GM23338 (cell line): Measurements from ENCODE around the gene RAB17. TPM values are rescaled to one million over a fixed set of nuclear protein-coding genes. Genes with fewer than 3 reads are reported as not detected.

Experiments
- ATAC-seq: fragments of 200-7000 bp; cut with Tn5 transposase; 3 replicates; pipeline ENCODE4 v1.9.1; 2020
- DNase-seq: peaks from one replicate; pipeline ENCODE4 v3.0.0-alpha.2; 2015; ENCODE audit warnings: low spot score
- H2AFZ ChIP-seq: fragments of 200-600 bp; sonication (generic); 2 replicates; pipeline ENCODE4 v1.8.0; 2016; ENCODE audit warnings: antibody characterized with exemption, mild to moderate bottlenecking, moderate library complexity
- H3F3A ChIP-seq: fragments of 200-600 bp; sonication (generic); replicated peaks from 2 replicates; pipeline ENCODE4 v1.8.0; 2017; ENCODE audit warnings: antibody characterized with exemption, mixed run types, low read depth
- H3K27ac ChIP-seq: fragments of 200-600 bp; sonication (generic); 2 replicates; pipeline ENCODE4 v1.6.1; 2016; ENCODE audit warnings: low read depth
- H3K27me3 ChIP-seq: fragments of 200-600 bp; sonication (generic); 2 replicates; pipeline ENCODE4 v1.8.0; 2016; ENCODE audit warnings: mild to moderate bottlenecking, mixed run types, moderate library complexity; ENCODE audit not compliant: insufficient read depth
- H3K36me3 ChIP-seq: fragments of 200-600 bp; sonication (generic); 2 replicates; pipeline ENCODE4 v1.8.0; 2016; ENCODE audit warnings: mild to moderate bottlenecking; ENCODE audit not compliant: insufficient read depth
- H3K4me1 ChIP-seq: fragments of 200-600 bp; sonication (generic); 2 replicates; pipeline ENCODE4 v1.8.0; 2016; ENCODE audit warnings: mild to moderate bottlenecking, moderate library complexity; ENCODE audit not compliant: insufficient read depth
- H3K4me2 ChIP-seq: fragments of 200-600 bp; sonication (generic); 2 replicates; pipeline ENCODE4 v1.7.1; 2017; ENCODE audit warnings: mixed run types
- H3K4me3 ChIP-seq: fragments of 200-600 bp; sonication (generic); 2 replicates; pipeline ENCODE4 v1.6.1; 2016; ENCODE audit warnings: mixed run types
- H3K79me2 ChIP-seq: fragments of 200-600 bp; sonication (generic); replicated peaks from 2 replicates; pipeline ENCODE4 v1.8.0; 2017; ENCODE audit warnings: mild to moderate bottlenecking; ENCODE audit not compliant: insufficient read depth
- H3K9me2 ChIP-seq: fragments of 200-600 bp; sonication (generic); 2 replicates; pipeline ENCODE4 v1.8.0; 2017; ENCODE audit not compliant: insufficient read depth
- H4K20me1 ChIP-seq: fragments of 200-600 bp; sonication (generic); replicated peaks from 2 replicates; pipeline ENCODE4 v1.8.0; 2017; ENCODE audit warnings: mild to moderate bottlenecking; ENCODE audit not compliant: insufficient read depth
- H3K27ac Mint-ChIP-seq: 2 replicates; pipeline ENCODE4 v1.8.0; 2020; ENCODE audit warnings: inconsistent platforms, mild to moderate bottlenecking, moderate library complexity, mixed read lengths
- H3K27me3 Mint-ChIP-seq: 3 replicates; pipeline ENCODE4 v1.8.0; 2022; ENCODE audit warnings: low read depth, mild to moderate bottlenecking, moderate library complexity, mixed read lengths, inconsistent platforms; ENCODE audit not compliant: insufficient read depth, poor library complexity
- H3K36me3 Mint-ChIP-seq: 3 replicates; pipeline ENCODE4 v1.8.0; 2021; ENCODE audit warnings: low read depth, mild to moderate bottlenecking, inconsistent platforms, moderate library complexity, mixed read lengths
- H3K4me1 Mint-ChIP-seq: 3 replicates; pipeline ENCODE4 v1.8.0; 2020; ENCODE audit warnings: mild to moderate bottlenecking, inconsistent platforms, mixed read lengths
- H3K4me3 Mint-ChIP-seq: 3 replicates; pipeline ENCODE4 v1.8.0; 2021; ENCODE audit warnings: moderate library complexity, mild to moderate bottlenecking, inconsistent platforms, mixed read lengths
- H3K9me3 Mint-ChIP-seq: 3 replicates; pipeline ENCODE4 v1.8.0; 2020; ENCODE audit warnings: moderate library complexity, mild to moderate bottlenecking, inconsistent platforms, mixed read lengths
- CREB1 ChIP-seq: fragments of 250-450 bp; sonication (Bioruptor Pico); IDR thresholded peaks from 2 replicates; pipeline ENCODE4 v1.5.0; 2020; ENCODE audit warnings: low read depth, mild to moderate bottlenecking, moderate library complexity
- ETS1 ChIP-seq: IDR thresholded peaks from 2 replicates; pipeline ENCODE4 v1.6.1; 2016; ENCODE audit warnings: antibody characterized with exemption
- EZH2 ChIP-seq: fragments of 200-600 bp; sonication (generic); IDR thresholded peaks from one replicate; pipeline ENCODE4 v1.8.0; 2017; ENCODE audit warnings: antibody characterized with exemption, mild to moderate bottlenecking, low read depth; ENCODE audit not compliant: unreplicated experiment
- EZH2phosphoT487 ChIP-seq: fragments of 200-600 bp; sonication (generic); IDR thresholded peaks from one replicate; pipeline ENCODE4 v1.8.1; 2018; ENCODE audit warnings: antibody characterized with exemption; ENCODE audit not compliant: unreplicated experiment
- NANOG ChIP-seq: IDR thresholded peaks from 2 replicates; pipeline ENCODE4 v1.6.1; 2016; ENCODE audit warnings: antibody characterized with exemption, borderline replicate concordance
- POLR2AphosphoS5 ChIP-seq: IDR thresholded peaks from 2 replicates; pipeline ENCODE4 v1.6.1; 2016; ENCODE audit warnings: antibody characterized with exemption, low read depth
- STAT1 ChIP-seq: IDR thresholded peaks from one replicate; pipeline ENCODE4 v1.6.1; 2016; ENCODE audit warnings: antibody characterized with exemption; ENCODE audit not compliant: unreplicated experiment
- ZNF114 ChIP-seq: fragments of 250-450 bp; sonication (Bioruptor Pico); IDR thresholded peaks from 2 replicates; pipeline ENCODE4 v1.5.0; 2020; ENCODE audit warnings: mild to moderate bottlenecking, moderate library complexity
- ZNF331 ChIP-seq: fragments of 250-450 bp; sonication (Bioruptor Pico); IDR thresholded peaks from 2 replicates; pipeline ENCODE4 v1.5.0; 2020; ENCODE audit warnings: low read depth, mild to moderate bottlenecking, moderate library complexity
- polyA plus RNA-seq: library from polyadenylated mRNA; unstranded; fragments of >200 nt; fragmentation: Nextera tagmentation; extraction: Ambion mirVana; gene quantifications from 2 replicates; pipeline ENCODE4 v1.2.1, GENCODE V29; 2016
- total RNA-seq: library from RNA; depleted of rRNA; stranded (reverse); fragments of >200 nt; shearing (Covaris generic); gene quantifications from 2 replicates; pipeline ENCODE4 v1.2.3, GENCODE V29; 2014
- TF ChIP-seq, protein P1 (sequence below), 2 experiments: fragments of 200-600 bp in 1 of 2; sonication (generic) in 1 of 2; conservative IDR thresholded peaks; 2 replicates each; pipeline versions ENCODE4 v1.5.1 to v1.6.1; 2016 to 2017; ENCODE audit warnings: antibody characterized with exemption in 2 of 2, low read depth in 2 of 2, mild to moderate bottlenecking in 2 of 2, moderate library complexity in 1 of 2
- TF ChIP-seq, protein P2 (sequence below): fragments of 250-450 bp; sonication (Bioruptor Pico); IDR thresholded peaks from 2 replicates; pipeline ENCODE4 v1.5.0; 2020; ENCODE audit warnings: mild to moderate bottlenecking, moderate library complexity

Gene RAB17
- total and polyA plus RNA-seq, 2 experiments from 2014 or later: 22.4 to 26.9 TPM

- H3K27me3 ChIP-seq: no peaks in the 10 kb centered on the region
- H3K4me2 ChIP-seq: no peak overlapping the region
- no peak overlapping the region for H3K4me3 Mint-ChIP-seq
- no peaks in the 10 kb centered on the region for H3K36me3 ChIP-seq
- ATAC-seq (no peak), DNase-seq (no peak)
- H3K36me3 Mint-ChIP-seq: no peaks in the 10 kb centered on the region
- H3K9me3 Mint-ChIP-seq: no peaks in the 10 kb centered on the region
- no peak for TF ChIP-seq ZNF114 (CRISPR knock-in tag)
- no peak for TF ChIP-seq ZNF331 (CRISPR knock-in tag)
- TF ChIP-seq ETS1: no peak
- no peak for TF ChIP-seq STAT1
- H3K27ac Mint-ChIP-seq: no peak overlapping the region
- no peaks in the 10 kb centered on the region for H4K20me1 ChIP-seq
- no peaks in the 10 kb centered on the region for H3K9me2 ChIP-seq
- no peaks in the 10 kb centered on the region for H3K79me2 ChIP-seq
- H3K4me1 ChIP-seq: no peaks in the 10 kb centered on the region
- H3K27ac ChIP-seq: no peak overlapping the region
- H2AFZ ChIP-seq: no peak overlapping the region
- peaks cover 17% of the 10 kb centered on the region for H3K4me1 Mint-ChIP-seq
- peaks cover 5% of the 10 kb centered on the region for H3K27me3 Mint-ChIP-seq
- no peak overlapping the region for H3K4me3 ChIP-seq
- H3F3A ChIP-seq: no peaks in the 10 kb centered on the region
Observed at GRCh38 chr2:237536083-237536415, 54.5 kb downstream of the RAB17 start.

- TF ChIP-seq EZH2phosphoT487 (no peak), STAT1 (no peak), CREB1 (CRISPR knock-in tag) (no peak), NANOG (no peak), POLR2AphosphoS5 (no peak), ZNF331 (CRISPR knock-in tag) (no peak), EZH2 (no peak), ETS1 (no peak)
- TF ChIP-seq, protein P1, sequence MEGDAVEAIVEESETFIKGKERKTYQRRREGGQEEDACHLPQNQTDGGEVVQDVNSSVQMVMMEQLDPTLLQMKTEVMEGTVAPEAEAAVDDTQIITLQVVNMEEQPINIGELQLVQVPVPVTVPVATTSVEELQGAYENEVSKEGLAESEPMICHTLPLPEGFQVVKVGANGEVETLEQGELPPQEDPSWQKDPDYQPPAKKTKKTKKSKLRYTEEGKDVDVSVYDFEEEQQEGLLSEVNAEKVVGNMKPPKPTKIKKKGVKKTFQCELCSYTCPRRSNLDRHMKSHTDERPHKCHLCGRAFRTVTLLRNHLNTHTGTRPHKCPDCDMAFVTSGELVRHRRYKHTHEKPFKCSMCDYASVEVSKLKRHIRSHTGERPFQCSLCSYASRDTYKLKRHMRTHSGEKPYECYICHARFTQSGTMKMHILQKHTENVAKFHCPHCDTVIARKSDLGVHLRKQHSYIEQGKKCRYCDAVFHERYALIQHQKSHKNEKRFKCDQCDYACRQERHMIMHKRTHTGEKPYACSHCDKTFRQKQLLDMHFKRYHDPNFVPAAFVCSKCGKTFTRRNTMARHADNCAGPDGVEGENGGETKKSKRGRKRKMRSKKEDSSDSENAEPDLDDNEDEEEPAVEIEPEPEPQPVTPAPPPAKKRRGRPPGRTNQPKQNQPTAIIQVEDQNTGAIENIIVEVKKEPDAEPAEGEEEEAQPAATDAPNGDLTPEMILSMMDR (conservative IDR thresholded peaks at IDR 0.05; ENCODE audit: low read depth in 2 of 2): no peak
- TF ChIP-seq, protein P2, sequence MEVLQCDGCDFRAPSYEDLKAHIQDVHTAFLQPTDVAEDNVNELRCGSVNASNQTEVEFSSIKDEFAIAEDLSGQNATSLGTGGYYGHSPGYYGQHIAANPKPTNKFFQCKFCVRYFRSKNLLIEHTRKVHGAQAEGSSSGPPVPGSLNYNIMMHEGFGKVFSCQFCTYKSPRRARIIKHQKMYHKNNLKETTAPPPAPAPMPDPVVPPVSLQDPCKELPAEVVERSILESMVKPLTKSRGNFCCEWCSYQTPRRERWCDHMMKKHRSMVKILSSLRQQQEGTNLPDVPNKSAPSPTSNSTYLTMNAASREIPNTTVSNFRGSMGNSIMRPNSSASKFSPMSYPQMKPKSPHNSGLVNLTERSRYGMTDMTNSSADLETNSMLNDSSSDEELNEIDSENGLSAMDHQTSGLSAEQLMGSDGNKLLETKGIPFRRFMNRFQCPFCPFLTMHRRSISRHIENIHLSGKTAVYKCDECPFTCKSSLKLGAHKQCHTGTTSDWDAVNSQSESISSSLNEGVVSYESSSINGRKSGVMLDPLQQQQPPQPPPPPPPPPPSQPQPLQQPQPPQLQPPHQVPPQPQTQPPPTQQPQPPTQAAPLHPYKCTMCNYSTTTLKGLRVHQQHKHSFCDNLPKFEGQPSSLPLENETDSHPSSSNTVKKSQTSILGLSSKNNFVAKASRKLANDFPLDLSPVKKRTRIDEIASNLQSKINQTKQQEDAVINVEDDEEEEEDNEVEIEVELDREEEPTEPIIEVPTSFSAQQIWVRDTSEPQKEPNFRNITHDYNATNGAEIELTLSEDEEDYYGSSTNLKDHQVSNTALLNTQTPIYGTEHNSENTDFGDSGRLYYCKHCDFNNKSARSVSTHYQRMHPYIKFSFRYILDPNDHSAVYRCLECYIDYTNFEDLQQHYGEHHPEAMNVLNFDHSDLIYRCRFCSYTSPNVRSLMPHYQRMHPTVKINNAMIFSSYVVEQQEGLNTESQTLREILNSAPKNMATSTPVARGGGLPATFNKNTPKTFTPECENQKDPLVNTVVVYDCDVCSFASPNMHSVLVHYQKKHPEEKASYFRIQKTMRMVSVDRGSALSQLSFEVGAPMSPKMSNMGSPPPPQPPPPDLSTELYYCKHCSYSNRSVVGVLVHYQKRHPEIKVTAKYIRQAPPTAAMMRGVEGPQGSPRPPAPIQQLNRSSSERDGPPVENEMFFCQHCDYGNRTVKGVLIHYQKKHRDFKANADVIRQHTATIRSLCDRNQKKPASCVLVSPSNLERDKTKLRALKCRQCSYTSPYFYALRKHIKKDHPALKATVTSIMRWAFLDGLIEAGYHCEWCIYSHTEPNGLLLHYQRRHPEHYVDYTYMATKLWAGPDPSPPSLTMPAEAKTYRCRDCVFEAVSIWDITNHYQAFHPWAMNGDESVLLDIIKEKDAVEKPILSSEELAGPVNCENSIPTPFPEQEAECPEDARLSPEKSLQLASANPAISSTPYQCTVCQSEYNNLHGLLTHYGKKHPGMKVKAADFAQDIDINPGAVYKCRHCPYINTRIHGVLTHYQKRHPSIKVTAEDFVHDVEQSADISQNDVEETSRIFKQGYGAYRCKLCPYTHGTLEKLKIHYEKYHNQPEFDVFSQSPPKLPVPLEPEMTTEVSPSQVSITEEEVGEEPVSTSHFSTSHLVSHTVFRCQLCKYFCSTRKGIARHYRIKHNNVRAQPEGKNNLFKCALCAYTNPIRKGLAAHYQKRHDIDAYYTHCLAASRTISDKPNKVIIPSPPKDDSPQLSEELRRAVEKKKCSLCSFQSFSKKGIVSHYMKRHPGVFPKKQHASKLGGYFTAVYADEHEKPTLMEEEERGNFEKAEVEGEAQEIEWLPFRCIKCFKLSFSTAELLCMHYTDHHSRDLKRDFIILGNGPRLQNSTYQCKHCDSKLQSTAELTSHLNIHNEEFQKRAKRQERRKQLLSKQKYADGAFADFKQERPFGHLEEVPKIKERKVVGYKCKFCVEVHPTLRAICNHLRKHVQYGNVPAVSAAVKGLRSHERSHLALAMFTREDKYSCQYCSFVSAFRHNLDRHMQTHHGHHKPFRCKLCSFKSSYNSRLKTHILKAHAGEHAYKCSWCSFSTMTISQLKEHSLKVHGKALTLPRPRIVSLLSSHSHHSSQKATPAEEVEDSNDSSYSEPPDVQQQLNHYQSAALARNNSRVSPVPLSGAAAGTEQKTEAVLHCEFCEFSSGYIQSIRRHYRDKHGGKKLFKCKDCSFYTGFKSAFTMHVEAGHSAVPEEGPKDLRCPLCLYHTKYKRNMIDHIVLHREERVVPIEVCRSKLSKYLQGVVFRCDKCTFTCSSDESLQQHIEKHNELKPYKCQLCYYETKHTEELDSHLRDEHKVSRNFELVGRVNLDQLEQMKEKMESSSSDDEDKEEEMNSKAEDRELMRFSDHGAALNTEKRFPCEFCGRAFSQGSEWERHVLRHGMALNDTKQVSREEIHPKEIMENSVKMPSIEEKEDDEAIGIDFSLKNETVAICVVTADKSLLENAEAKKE: no peak
- H3F3A ChIP-seq: no peaks in the 10 kb centered on the region
- H3K4me1 Mint-ChIP-seq: peaks cover 17% of the 10 kb centered on the region
- H3K27ac Mint-ChIP-seq: no peak overlapping the region
- H3K27me3 Mint-ChIP-seq: peaks cover 5% of the 10 kb centered on the region
- no peaks in the 10 kb centered on the region for H4K20me1 ChIP-seq
- no peak overlapping the region for H2AFZ ChIP-seq
- no peaks in the 10 kb centered on the region for H3K27me3 ChIP-seq
- no peak overlapping the region for H3K4me3 Mint-ChIP-seq
- H3K9me3 Mint-ChIP-seq: no peaks in the 10 kb centered on the region
- no peaks in the 10 kb centered on the region for H3K36me3 Mint-ChIP-seq
- no peak overlapping the region for H3K27ac ChIP-seq
- no peaks in the 10 kb centered on the region for H3K79me2 ChIP-seq
- H3K4me3 ChIP-seq: no peak overlapping the region
- no peak overlapping the region for H3K4me2 ChIP-seq
- no peak for DNase-seq
- H3K4me1 ChIP-seq: no peaks in the 10 kb centered on the region
- no peak for ATAC-seq
- H3K36me3 ChIP-seq: no peaks in the 10 kb centered on the region
- no peaks in the 10 kb centered on the region for H3K9me2 ChIP-seq
Observed at GRCh38 chr2:237535385-237536082, 55.0 kb downstream of the RAB17 start.
